ENCODE results near the gene ZCCHC7. TPM values are rescaled to one million over a fixed set of nuclear protein-coding genes. Genes with fewer than 3 reads are reported as not detected.

The ZCCHC7 gene
- polyA plus RNA-seq, 1 donor from 2014 or later, result 10.9 TPM

GRCh38 chr9:37259951-37260350 lies 139.6 kb downstream of the ZCCHC7 start:
- TF ChIP-seq RAD21 (conservative IDR thresholded peaks at IDR 0.05), result no peak
- no peak for TF ChIP-seq CTCF (IDR thresholded peaks at IDR 0.05; ENCODE audit: poor library complexity, severe bottlenecking)
- TF ChIP-seq REST (IDR thresholded peaks at IDR 0.05; ENCODE audit: borderline replicate concordance), result no peak
- no peak for TF ChIP-seq EZH2 (IDR thresholded peaks at IDR 0.05; ENCODE audit: borderline replicate concordance, insufficient read depth, low read length, poor library complexity, severe bottlenecking)
- no peak for TF ChIP-seq EP300 (conservative IDR thresholded peaks at IDR 0.05; ENCODE audit: poor library complexity, severe bottlenecking)
- no peak for TF ChIP-seq SMC3 (conservative IDR thresholded peaks at IDR 0.05; ENCODE audit: poor library complexity)
- no peak for TF ChIP-seq TAF1 (IDR thresholded peaks at IDR 0.05; ENCODE audit: low read depth)
- TF ChIP-seq MXI1 (conservative IDR thresholded peaks at IDR 0.05; ENCODE audit: poor library complexity, severe bottlenecking), result no peak
- TF ChIP-seq POLR2AphosphoS5 (IDR thresholded peaks at IDR 0.05), result no peak
- Histone ChIP-seq H3K27ac (ENCODE audit: low read length) (no peak overlapping the region), H2AFZ (ENCODE audit: low read depth, low read length) (no peak overlapping the region), H3K9me2 (ENCODE audit: insufficient read depth, low read length) (no peaks in the 10 kb centered on the region), H3K4me2 (ENCODE audit: low read length) (no peak overlapping the region), H4K20me1 (ENCODE audit: insufficient read depth) (no peaks in the 10 kb centered on the region), H3K79me2 (replicated peaks; ENCODE audit: insufficient read depth, low read length) (no peaks in the 10 kb centered on the region), H3K9me3 (ENCODE audit: low read length) (no peaks in the 10 kb centered on the region), H3K36me3 (ENCODE audit: insufficient read depth, low read length) (no peaks in the 10 kb centered on the region), H3K27me3 (ENCODE audit: insufficient read depth, low read depth, low read length) (no peaks in the 10 kb centered on the region), H3F3A (ENCODE audit: insufficient read depth, low read length, poor library complexity, severe bottlenecking) (no peaks in the 10 kb centered on the region), H3K4me3 (ENCODE audit: low read length) (no peak overlapping the region), H3K9ac (ENCODE audit: low read length) (no peak overlapping the region)

GRCh38 chr9:37262410-37262809 lies 142.0 kb downstream of the ZCCHC7 start:
- H3K9ac ChIP-seq (ENCODE audit: low read length), result no peak overlapping the region

More at GRCh38 chr9:37262410-37262809, 142.0 kb downstream of the ZCCHC7 start:
- H4K20me1 ChIP-seq (ENCODE audit: insufficient read depth), result no peaks in the 10 kb centered on the region
- H3K27ac ChIP-seq (ENCODE audit: low read length), result no peak overlapping the region
- H3K79me2 ChIP-seq (replicated peaks; ENCODE audit: insufficient read depth, low read length), result no peaks in the 10 kb centered on the region
- H3F3A ChIP-seq (ENCODE audit: insufficient read depth, low read length, poor library complexity, severe bottlenecking), result no peaks in the 10 kb centered on the region
- H3K4me3 ChIP-seq (ENCODE audit: low read length), result no peak overlapping the region
- no peak for TF ChIP-seq EP300 (conservative IDR thresholded peaks at IDR 0.05; ENCODE audit: poor library complexity, severe bottlenecking)
- no peak for TF ChIP-seq TAF1 (IDR thresholded peaks at IDR 0.05; ENCODE audit: low read depth)
- TF ChIP-seq SMC3 (conservative IDR thresholded peaks at IDR 0.05; ENCODE audit: poor library complexity), result peak; percentile 61
- peak; percentile 65 for TF ChIP-seq RAD21 (conservative IDR thresholded peaks at IDR 0.05)
- TF ChIP-seq EZH2 (IDR thresholded peaks at IDR 0.05; ENCODE audit: borderline replicate concordance, insufficient read depth, low read length, poor library complexity, severe bottlenecking), result no peak
- peak; percentile 55 for TF ChIP-seq CTCF (IDR thresholded peaks at IDR 0.05; ENCODE audit: poor library complexity, severe bottlenecking)
- TF ChIP-seq MXI1 (conservative IDR thresholded peaks at IDR 0.05; ENCODE audit: poor library complexity, severe bottlenecking), result no peak
- TF ChIP-seq REST (IDR thresholded peaks at IDR 0.05; ENCODE audit: borderline replicate concordance), result no peak
- no peak for TF ChIP-seq POLR2AphosphoS5 (IDR thresholded peaks at IDR 0.05)
- H3K9me3 ChIP-seq (ENCODE audit: low read length), result no peaks in the 10 kb centered on the region
- H3K9me2 ChIP-seq (ENCODE audit: insufficient read depth, low read length), result no peaks in the 10 kb centered on the region
- no peaks in the 10 kb centered on the region for H3K27me3 ChIP-seq (ENCODE audit: insufficient read depth, low read depth, low read length)
- H2AFZ ChIP-seq (ENCODE audit: low read depth, low read length), result no peak overlapping the region
- H3K4me2 ChIP-seq (ENCODE audit: low read length), result no peak overlapping the region
- no peaks in the 10 kb centered on the region for H3K36me3 ChIP-seq (ENCODE audit: insufficient read depth, low read length)

Data from neural cell (in vitro differentiated cells).